Cardiac muscle cell (in vitro differentiated cells and primary cell): ENCODE results near the gene GPR146. TPM values are rescaled to one million over a fixed set of nuclear protein-coding genes. Genes with fewer than 3 reads are reported as not detected.

Experiments
- DNase-seq, 2 donors: peaks; one replicate each; pipeline versions ENCODE4 v3.0.0 to v3.0.0-alpha.2; 2010 to 2017; ENCODE audit warnings: low read depth in 1 of 2, low spot score in 1 of 2
- H3K27ac ChIP-seq: fragments of 200-600 bp; sonication (generic); 2 replicates; pipeline ENCODE4 v1.5.1; 2016
- H3K27me3 ChIP-seq: fragments of 200-600 bp; sonication (generic); 2 replicates; pipeline ENCODE4 v1.6.0; 2016; ENCODE audit warnings: control low read depth
- H3K36me3 ChIP-seq: fragments of 200-600 bp; sonication (generic); 2 replicates; pipeline ENCODE4 v1.5.1; 2016; ENCODE audit warnings: control low read depth
- H3K4me1 ChIP-seq: fragments of 200-600 bp; sonication (generic); 2 replicates; pipeline ENCODE4 v1.8.1; 2017; ENCODE audit warnings: low read depth, mild to moderate bottlenecking, mixed run types
- H3K4me3 ChIP-seq: fragments of 200-600 bp; sonication (generic); 2 replicates; pipeline ENCODE4 v1.5.1; 2016; ENCODE audit warnings: mild to moderate bottlenecking
- H3K9me3 ChIP-seq: fragments of 200-600 bp; sonication (generic); 2 replicates; pipeline ENCODE4 v1.5.1; 2017; ENCODE audit warnings: low read depth, mild to moderate bottlenecking, control low read depth
- polyA plus RNA-seq: library from polyadenylated mRNA; unstranded; fragments of >200 nt; fragmentation: Nextera tagmentation; extraction: Ambion mirVana; gene quantifications from 2 replicates; pipeline ENCODE4 v1.2.1, GENCODE V29; 2016
- total RNA-seq: library from RNA; depleted of rRNA; stranded (reverse); fragments of >200 nt; gene quantifications from 2 replicates; pipeline ENCODE4 v1.2.3, GENCODE V29; 2016
- TF ChIP-seq, protein P1 (sequence below): IDR thresholded peaks from 2 replicates; pipeline ENCODE4 v1.5.1; 2012; ENCODE audit warnings: low read depth, mild to moderate bottlenecking, low read length

Gene GPR146
- total and polyA plus RNA-seq, 2 experiments from 2014 or later, result 7.5 to 11.2 TPM

DNA sequence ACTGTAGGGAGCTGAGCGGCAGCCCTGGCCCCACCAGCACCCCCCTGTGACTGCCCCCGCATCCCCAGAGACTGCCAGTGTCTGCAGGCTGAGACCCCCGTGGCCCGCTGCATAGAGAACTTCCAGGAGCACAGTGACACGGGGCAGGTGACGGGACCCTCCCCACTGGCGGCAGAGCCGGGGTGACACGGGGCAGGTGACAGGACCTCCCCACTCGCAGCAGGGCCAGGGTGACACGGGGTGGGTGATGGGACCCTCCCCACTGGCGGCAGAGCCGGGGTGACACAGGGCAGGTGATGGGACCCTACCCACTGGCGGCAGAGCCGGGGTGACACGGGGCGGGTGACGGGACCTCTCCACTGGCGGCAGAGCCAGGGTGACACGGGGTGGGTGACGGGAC, 45.9 kb downstream of the GPR146 start:
- TF ChIP-seq, protein P1, sequence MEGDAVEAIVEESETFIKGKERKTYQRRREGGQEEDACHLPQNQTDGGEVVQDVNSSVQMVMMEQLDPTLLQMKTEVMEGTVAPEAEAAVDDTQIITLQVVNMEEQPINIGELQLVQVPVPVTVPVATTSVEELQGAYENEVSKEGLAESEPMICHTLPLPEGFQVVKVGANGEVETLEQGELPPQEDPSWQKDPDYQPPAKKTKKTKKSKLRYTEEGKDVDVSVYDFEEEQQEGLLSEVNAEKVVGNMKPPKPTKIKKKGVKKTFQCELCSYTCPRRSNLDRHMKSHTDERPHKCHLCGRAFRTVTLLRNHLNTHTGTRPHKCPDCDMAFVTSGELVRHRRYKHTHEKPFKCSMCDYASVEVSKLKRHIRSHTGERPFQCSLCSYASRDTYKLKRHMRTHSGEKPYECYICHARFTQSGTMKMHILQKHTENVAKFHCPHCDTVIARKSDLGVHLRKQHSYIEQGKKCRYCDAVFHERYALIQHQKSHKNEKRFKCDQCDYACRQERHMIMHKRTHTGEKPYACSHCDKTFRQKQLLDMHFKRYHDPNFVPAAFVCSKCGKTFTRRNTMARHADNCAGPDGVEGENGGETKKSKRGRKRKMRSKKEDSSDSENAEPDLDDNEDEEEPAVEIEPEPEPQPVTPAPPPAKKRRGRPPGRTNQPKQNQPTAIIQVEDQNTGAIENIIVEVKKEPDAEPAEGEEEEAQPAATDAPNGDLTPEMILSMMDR, result no peak
- no peak for DNase-seq
- Histone ChIP-seq H3K27ac (no peak overlapping the region), H3K9me3 (no peaks in the 10 kb centered on the region), H3K36me3 (no peaks in the 10 kb centered on the region), H3K4me1 (peaks cover 8% of the 10 kb centered on the region), H3K27me3 (no peaks in the 10 kb centered on the region), H3K4me3 (no peak overlapping the region)

DNA sequence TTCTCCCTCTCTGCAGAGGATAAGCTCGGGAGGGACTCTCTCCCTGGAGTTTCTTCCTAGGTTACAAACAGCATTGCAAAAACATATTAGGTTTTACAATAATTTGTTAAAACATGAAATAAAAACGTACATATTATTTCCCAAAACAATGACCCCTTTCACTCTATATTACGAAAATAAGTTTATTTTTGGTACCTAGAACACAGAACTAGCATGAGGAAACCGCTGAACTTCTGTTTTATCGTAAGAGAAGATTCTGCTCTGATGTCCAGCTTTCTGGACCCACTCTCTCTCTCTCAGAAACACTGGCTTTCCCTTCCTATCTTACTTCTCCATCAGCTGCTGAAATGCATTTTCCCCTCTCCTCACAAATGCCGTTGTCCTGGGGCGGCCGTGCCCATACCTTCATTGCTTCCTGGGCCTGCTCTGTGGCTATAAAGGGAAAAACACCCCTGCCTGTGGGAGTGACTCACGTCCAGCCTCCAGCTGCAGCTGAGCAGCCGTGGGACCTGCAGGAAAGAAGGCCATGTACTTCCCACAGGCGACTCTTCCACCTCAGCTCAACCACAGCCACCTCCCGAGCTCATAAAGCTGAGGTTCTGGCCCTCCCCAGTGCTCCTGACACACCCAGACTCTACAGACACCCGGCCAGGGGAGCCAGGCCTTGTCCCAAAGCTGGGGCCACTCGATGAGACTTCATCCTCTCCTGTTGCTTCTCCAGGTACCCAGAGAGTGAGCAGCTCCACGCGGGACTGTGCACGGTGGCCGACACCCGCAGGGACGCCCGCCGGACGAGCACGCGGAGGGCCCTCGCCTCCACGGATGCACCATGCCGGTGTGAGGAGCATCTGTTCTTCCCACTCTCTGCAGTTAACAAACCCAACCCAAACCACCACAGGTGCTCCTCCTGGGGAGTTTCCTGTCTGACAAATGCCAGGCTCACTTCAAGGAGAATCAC, 46.6 kb downstream of the GPR146 start:
- Histone ChIP-seq H3K36me3 (no peaks in the 10 kb centered on the region), H3K27ac (no peak overlapping the region), H3K9me3 (no peaks in the 10 kb centered on the region), H3K27me3 (no peaks in the 10 kb centered on the region), H3K4me3 (no peak overlapping the region), H3K4me1 (peaks cover 14% of the 10 kb centered on the region)
- TF ChIP-seq, protein P1, result no peak
- no peak for DNase-seq

DNA sequence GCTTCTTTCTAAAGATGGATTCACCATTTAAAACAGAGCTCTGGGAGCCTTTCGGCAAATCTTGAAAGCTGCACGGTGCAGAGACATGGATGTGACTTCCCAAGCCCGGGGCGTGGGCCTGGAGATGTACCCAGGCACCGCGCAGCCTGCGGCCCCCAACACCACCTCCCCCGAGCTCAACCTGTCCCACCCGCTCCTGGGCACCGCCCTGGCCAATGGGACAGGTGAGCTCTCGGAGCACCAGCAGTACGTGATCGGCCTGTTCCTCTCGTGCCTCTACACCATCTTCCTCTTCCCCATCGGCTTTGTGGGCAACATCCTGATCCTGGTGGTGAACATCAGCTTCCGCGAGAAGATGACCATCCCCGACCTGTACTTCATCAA, 47.3 kb downstream of the GPR146 start:
- Histone ChIP-seq H3K4me1 (peaks cover 17% of the 10 kb centered on the region), H3K4me3 (no peak overlapping the region), H3K36me3 (no peaks in the 10 kb centered on the region), H3K27me3 (no peaks in the 10 kb centered on the region), H3K9me3 (no peaks in the 10 kb centered on the region), H3K27ac (no peak overlapping the region)
- TF ChIP-seq, protein P1, result no peak
- DNase-seq, result no peak

- H3K9me3 ChIP-seq, result no peaks in the 10 kb centered on the region
- DNase-seq, result no peak
- no peak overlapping the region for H3K27ac ChIP-seq
- no peak overlapping the region for H3K4me3 ChIP-seq
- no peaks in the 10 kb centered on the region for H3K27me3 ChIP-seq
- H3K4me1 ChIP-seq, result peaks cover 17% of the 10 kb centered on the region
- TF ChIP-seq, protein P1, result no peak
- no peaks in the 10 kb centered on the region for H3K36me3 ChIP-seq
Measured at GRCh38 chr7:1092161-1092632, 47.9 kb downstream of the GPR146 start.

DNA sequence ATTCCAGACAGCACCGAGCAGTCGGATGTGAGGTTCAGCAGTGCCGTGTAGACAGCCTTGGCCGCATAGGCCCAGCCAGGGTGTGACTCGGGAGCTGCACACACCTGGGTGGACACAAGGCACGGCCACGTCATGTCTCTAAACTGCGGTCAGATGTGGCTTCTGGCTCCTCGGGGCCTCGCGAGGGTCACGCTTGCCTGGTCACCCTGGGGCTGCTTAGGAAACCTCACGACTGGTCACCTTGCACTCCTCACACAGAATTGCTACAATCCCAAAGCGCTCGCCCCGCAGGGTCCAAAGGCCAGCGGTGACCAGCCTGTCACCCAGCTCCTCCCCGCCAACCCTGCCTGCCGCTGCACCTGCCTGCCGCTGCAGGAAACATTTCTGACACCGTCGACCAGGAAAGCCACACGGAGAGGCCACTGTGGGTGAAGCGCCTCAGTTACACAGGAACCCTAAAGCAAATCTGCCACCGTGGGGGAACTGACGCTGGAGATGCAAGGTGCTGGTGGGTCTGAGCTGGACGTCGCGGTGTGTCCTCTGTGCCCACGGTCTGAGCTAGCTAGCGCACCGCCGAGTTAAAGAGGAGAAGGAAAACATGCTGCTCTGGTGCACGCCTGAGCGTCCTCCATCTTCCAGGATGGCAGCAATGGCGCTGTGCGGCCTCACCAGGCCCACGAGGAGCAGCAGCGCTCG, 48.6 kb downstream of the GPR146 start:
- H3K9me3 ChIP-seq, result no peaks in the 10 kb centered on the region
- H3K36me3 ChIP-seq, result no peaks in the 10 kb centered on the region
- no peak overlapping the region for H3K4me3 ChIP-seq
- H3K4me1 ChIP-seq, result peaks cover 11% of the 10 kb centered on the region
- DNase-seq, result no peak
- TF ChIP-seq, protein P1, result no peak
- H3K27me3 ChIP-seq, result no peaks in the 10 kb centered on the region
- H3K27ac ChIP-seq, result no peak overlapping the region
